ENCODE results near the gene PSORS1C2. TPM values are rescaled to one million over a fixed set of nuclear protein-coding genes. Genes with fewer than 3 reads are reported as not detected.

Gene PSORS1C2
- total RNA-seq, 1 experiment from 2014 or later = not detected

DNA sequence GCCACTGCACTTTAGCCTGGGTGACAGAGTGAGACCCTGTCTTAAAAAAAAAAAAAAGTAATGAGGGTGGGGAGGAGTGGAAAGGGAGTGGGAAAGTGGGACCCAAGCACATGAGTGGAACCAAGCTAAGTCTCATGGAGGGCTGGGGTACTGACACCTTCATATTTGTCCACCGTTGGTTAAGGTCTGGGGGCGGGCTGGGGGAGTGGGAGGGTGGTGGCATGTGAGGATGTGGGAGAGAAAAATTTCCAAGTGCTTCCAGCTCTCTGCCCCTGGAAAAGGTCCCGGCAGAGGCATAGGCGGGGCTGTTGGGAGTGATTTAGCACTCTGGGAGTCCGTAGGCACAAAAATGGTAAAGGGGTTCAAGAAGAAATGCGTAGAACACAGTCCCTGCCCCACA, 6.1 kb downstream of the PSORS1C2 start:
- intact Hi-C loops (cut with micrococcal nuclease) = no loop called here
- Mint-ChIP-seq H3K9me3 (ENCODE audit: unreplicated experiment) (no peaks in the 10 kb centered on the region), H3K4me3 (ENCODE audit: unreplicated experiment) (no peak overlapping the region), H3K36me3 (ENCODE audit: insufficient read depth, unreplicated experiment) (peaks cover 11% of the 10 kb centered on the region), H3K4me1 (ENCODE audit: insufficient read depth, unreplicated experiment) (peaks cover 9% of the 10 kb centered on the region), H3K27ac (ENCODE audit: low read depth, unreplicated experiment) (no peak overlapping the region), H3K27me3 (ENCODE audit: insufficient read depth, unreplicated experiment) (no peaks in the 10 kb centered on the region)
- BruUV-seq (replicated peaks) = no TSS peak
- TF ChIP-seq, protein P1, sequence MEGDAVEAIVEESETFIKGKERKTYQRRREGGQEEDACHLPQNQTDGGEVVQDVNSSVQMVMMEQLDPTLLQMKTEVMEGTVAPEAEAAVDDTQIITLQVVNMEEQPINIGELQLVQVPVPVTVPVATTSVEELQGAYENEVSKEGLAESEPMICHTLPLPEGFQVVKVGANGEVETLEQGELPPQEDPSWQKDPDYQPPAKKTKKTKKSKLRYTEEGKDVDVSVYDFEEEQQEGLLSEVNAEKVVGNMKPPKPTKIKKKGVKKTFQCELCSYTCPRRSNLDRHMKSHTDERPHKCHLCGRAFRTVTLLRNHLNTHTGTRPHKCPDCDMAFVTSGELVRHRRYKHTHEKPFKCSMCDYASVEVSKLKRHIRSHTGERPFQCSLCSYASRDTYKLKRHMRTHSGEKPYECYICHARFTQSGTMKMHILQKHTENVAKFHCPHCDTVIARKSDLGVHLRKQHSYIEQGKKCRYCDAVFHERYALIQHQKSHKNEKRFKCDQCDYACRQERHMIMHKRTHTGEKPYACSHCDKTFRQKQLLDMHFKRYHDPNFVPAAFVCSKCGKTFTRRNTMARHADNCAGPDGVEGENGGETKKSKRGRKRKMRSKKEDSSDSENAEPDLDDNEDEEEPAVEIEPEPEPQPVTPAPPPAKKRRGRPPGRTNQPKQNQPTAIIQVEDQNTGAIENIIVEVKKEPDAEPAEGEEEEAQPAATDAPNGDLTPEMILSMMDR (IDR thresholded peaks at IDR 0.05; ENCODE audit: unreplicated experiment) = no peak
- no peak for DNase-seq (ENCODE audit: unreplicated experiment)
- ChIA-PET POLR2A (interaction anchor here (1.1 kb wide), 1 partner anchor 17 kb away, joined by 4 read pairs; no protein-coding TSS in a partner anchor), CTCF (interaction anchor here (0.5 to 2.7 kb wide), 8 partner anchors 8 to 1735 kb away, joined by 3 to 13 read pairs (median 4); partner anchors contain the start of gene PSORS1C1)

DNA sequence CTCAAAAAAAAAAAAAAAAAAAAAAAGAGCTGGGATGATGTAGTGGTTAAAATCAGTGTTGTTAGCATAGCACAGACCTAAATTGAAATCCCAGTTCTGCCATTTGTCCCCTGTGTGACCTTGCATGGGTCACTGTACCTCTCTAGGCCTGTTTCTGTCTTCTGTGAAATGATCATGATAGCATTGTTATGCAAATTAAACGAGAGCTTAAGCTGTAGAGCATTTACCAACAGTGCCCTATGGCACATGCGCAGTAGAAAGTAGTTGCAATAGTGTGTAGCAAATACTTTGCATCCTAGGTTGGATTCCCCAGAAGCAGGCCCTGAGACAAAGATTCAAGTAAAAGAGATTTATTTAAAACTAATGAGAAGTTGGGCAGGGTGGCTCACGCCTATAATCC, 7.3 kb downstream of the PSORS1C2 start:
- ChIA-PET CTCF (interaction anchor here (0.5 to 2.7 kb wide), 10 partner anchors 9 to 410 kb away, joined by 3 to 12 read pairs (median 4); no protein-coding TSS in a partner anchor), POLR2A (no interaction called here)
- H3K9me3 Mint-ChIP-seq (ENCODE audit: unreplicated experiment) = no peaks in the 10 kb centered on the region
- no peak for DNase-seq (ENCODE audit: unreplicated experiment)
- TF ChIP-seq, protein P1 (IDR thresholded peaks at IDR 0.05; ENCODE audit: unreplicated experiment) = no peak
- peaks cover 12% of the 10 kb centered on the region for H3K36me3 Mint-ChIP-seq (ENCODE audit: insufficient read depth, unreplicated experiment)
- no TSS peak for BruUV-seq (replicated peaks)
- no peak overlapping the region for H3K27ac Mint-ChIP-seq (ENCODE audit: low read depth, unreplicated experiment)
- peaks cover 9% of the 10 kb centered on the region for H3K4me1 Mint-ChIP-seq (ENCODE audit: insufficient read depth, unreplicated experiment)
- H3K4me3 Mint-ChIP-seq (ENCODE audit: unreplicated experiment) = no peak overlapping the region
- intact Hi-C loops (cut with micrococcal nuclease) = no loop called here
- no peaks in the 10 kb centered on the region for H3K27me3 Mint-ChIP-seq (ENCODE audit: insufficient read depth, unreplicated experiment)

DNA sequence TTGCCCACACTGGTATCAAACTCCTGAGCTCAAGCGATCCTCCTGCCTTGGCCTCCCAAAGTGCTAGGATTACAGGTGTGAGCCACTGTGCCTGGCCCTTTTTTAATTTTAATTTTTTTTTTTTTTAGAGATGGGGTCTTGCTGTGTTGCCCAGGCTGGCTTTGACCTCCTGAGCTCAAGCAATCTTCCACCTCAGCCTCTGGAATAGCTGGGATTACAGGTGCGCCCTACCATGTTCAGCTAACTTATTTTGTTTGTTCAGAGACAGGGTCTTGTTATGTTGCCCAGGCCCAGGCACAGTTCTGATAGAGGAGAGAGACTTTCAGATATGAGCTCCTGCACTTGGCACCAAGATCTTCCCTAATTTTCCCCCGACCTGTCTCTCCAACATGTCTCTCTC, 8.1 kb downstream of the PSORS1C2 start:
- BruUV-seq (replicated peaks) = no TSS peak
- peaks cover 12% of the 10 kb centered on the region for H3K36me3 Mint-ChIP-seq (ENCODE audit: insufficient read depth, unreplicated experiment)

DNA sequence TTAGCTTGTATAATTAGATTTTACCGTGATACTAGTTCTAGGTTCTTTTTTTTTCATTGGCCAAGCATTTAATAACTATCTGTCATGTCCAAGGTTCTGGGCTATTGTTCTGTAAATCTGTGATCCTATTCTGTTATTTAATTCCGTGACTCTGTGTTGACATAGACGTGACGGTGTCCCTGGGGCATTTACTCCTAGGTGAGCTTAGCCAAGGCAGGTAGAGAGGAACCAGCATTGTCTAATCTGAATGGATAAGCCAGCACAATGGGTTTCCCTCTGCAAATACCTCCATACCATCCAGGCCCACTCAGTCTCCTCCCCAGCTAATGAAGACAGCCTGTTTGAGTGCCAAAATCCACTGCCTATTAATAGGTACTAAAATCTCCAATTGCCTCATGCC, 9.7 kb downstream of the PSORS1C2 start:
- TF ChIP-seq, protein P1 (IDR thresholded peaks at IDR 0.05; ENCODE audit: unreplicated experiment) = no peak
- H3K27ac Mint-ChIP-seq (ENCODE audit: low read depth, unreplicated experiment) = no peak overlapping the region
- no peak for DNase-seq (ENCODE audit: unreplicated experiment)
- peaks cover 29% of the 10 kb centered on the region for H3K4me1 Mint-ChIP-seq (ENCODE audit: insufficient read depth, unreplicated experiment)
- ChIA-PET CTCF (interaction anchor here (0.5 to 3.4 kb wide), 27 partner anchors 10 to 292 kb away, joined by 3 to 15 read pairs (median 3); partner anchors contain the start of genes PSORS1C2 and TCF19), POLR2A (interaction anchor here (1.2 kb wide), 1 partner anchor 14 kb away, joined by 4 read pairs; the partner anchor contains the start of gene PSORS1C1)
- no peaks in the 10 kb centered on the region for H3K9me3 Mint-ChIP-seq (ENCODE audit: unreplicated experiment)
- no peaks in the 10 kb centered on the region for H3K27me3 Mint-ChIP-seq (ENCODE audit: insufficient read depth, unreplicated experiment)
- H3K4me3 Mint-ChIP-seq (ENCODE audit: unreplicated experiment) = no peak overlapping the region
- intact Hi-C loops (cut with micrococcal nuclease) = loop anchor here (5.0 kb wide), 1 partner anchor 42 kb away; no protein-coding TSS in a partner anchor
- peaks cover 18% of the 10 kb centered on the region for H3K36me3 Mint-ChIP-seq (ENCODE audit: insufficient read depth, unreplicated experiment)
- BruUV-seq (replicated peaks) = no TSS peak

More for the DNA sequence above, 8.1 kb downstream of the PSORS1C2 start:
- TF ChIP-seq, protein P1 (IDR thresholded peaks at IDR 0.05; ENCODE audit: unreplicated experiment) = no peak
- H3K4me3 Mint-ChIP-seq (ENCODE audit: unreplicated experiment) = no peak overlapping the region
- intact Hi-C loops (cut with micrococcal nuclease) = no loop called here
- H3K27ac Mint-ChIP-seq (ENCODE audit: low read depth, unreplicated experiment) = no peak overlapping the region
- H3K9me3 Mint-ChIP-seq (ENCODE audit: unreplicated experiment) = no peaks in the 10 kb centered on the region
- no peak for DNase-seq (ENCODE audit: unreplicated experiment)
- H3K27me3 Mint-ChIP-seq (ENCODE audit: insufficient read depth, unreplicated experiment) = no peaks in the 10 kb centered on the region
- peaks cover 18% of the 10 kb centered on the region for H3K4me1 Mint-ChIP-seq (ENCODE audit: insufficient read depth, unreplicated experiment)
- ChIA-PET CTCF (interaction anchor here (0.6 to 3.4 kb wide), 9 partner anchors 8 to 1715 kb away, joined by 3 to 15 read pairs (median 5); partner anchors contain the start of gene PSORS1C2), POLR2A (no interaction called here)

Measured in MCF 10A (cell line).